ENCODE measurements around the gene PIK3R2. TPM values are rescaled to one million over a fixed set of nuclear protein-coding genes. Genes with fewer than 3 reads are reported as not detected.
A peak's percentile ranks its signal among the peaks of the same experiment; 100 is the strongest.

Gene PIK3R2
- total RNA-seq, 1 experiment from 2014 or later = 42.8 TPM

DNA sequence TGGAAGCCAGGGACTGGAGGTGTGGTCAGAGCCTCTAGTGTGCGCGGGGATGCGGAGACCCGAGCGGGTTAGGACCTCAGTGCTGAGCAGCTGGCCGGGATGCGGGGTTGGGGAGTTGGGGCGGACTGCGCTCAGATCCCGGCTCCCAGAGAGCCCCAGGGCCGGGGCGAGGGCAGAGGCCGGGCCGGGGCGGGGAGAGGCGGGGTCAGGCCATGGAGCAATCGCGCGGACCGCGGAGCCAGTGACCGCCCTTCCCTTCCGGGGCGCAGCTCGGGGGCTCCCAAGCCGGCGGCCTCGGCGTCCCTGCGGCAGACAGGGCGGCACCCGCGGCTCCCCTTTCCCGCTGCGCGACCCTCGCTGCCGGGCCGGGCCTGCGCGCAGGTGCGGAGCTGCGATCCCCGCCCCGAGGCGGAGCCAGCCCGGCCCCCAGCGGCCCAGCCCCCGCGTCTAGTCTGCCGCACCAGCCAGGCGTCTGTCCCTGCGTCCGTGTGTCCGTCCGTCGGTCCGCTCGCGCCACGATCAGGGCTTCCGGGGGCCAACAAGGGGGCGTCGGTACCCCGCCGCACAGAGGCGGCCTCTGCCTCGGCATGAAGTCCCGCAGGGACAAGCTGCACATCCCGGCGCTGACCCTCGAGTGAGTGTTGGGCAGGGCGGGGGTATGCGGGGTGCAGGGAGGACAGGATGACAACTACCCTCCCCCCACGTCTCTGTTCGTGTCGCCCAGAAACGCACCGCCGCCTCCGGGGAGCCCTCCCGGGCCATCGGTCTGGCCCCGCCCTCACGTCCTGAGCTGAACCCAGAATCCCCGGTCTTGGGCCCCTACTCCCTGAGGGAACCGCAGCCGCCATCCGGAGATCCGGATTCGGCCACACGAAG, 43.0 kb upstream of the PIK3R2 start:
- H4K8ac ChIP-seq (replicated peaks; ENCODE audit: insufficient read length, low read depth, low read length) = no peak overlapping the region
- peak overlapping the region; percentile 23 for H3K9ac ChIP-seq (ENCODE audit: extremely low read depth, insufficient read length, low read length)
- no peaks in the 10 kb centered on the region; the same call in 1 of the 2 replicates for H3K27me3 ChIP-seq (ENCODE audit: insufficient read depth, low read length)
- H3K9me3 Mint-ChIP-seq = no peaks in the 10 kb centered on the region
- no peaks in the 10 kb centered on the region for H3K9me3 ChIP-seq (ENCODE audit: control insufficient read depth, low read depth, low read length)
- peaks cover 12% of the 10 kb centered on the region for H3K23me2 ChIP-seq (ENCODE audit: insufficient read length, low read depth, low read length, poor library complexity, severe bottlenecking)
- no peak overlapping the region for H3K23ac ChIP-seq (ENCODE audit: insufficient read length, low read depth, low read length)
- H3K4me1 ChIP-seq (ENCODE audit: insufficient read depth, low read length) = no peaks in the 10 kb centered on the region
- no peak overlapping the region for H2BK20ac ChIP-seq (ENCODE audit: low read depth, low read length, poor library complexity, severe bottlenecking)
- H2BK15ac ChIP-seq (ENCODE audit: low read depth, low read length) = no peak overlapping the region
- H3T11ph ChIP-seq (ENCODE audit: low read length) = no peak overlapping the region
- H3K4me1 Mint-ChIP-seq = peaks cover 12 to 20% of the 10 kb centered on the region in 2 experiments
- no peak overlapping the region for H2AFZ ChIP-seq (ENCODE audit: low read length)
- H3K79me2 ChIP-seq (ENCODE audit: insufficient read depth, low read length) = no peaks in the 10 kb centered on the region
- H2BK12ac ChIP-seq (ENCODE audit: insufficient read length, low read depth, low read length) = no peak overlapping the region
- H3K36me3 Mint-ChIP-seq (ENCODE audit: insufficient read depth in 1 of 3, low read depth in 3 of 3) = no peaks in the 10 kb centered on the region; a peak in 1 of 7 replicates
- DNase-seq = peak; percentile 53
- H3K27me3 Mint-ChIP-seq (ENCODE audit: low read depth) = peaks cover 22% of the 10 kb centered on the region
- H2AK5ac ChIP-seq (ENCODE audit: insufficient read length, low read length) = no peak overlapping the region
- no peaks in the 10 kb centered on the region for H4K20me1 ChIP-seq (ENCODE audit: control insufficient read depth, insufficient read depth, insufficient read length)
- peak overlapping the region; percentile 51 for H3K4me2 ChIP-seq (ENCODE audit: insufficient read depth, insufficient read length, low read length)
- no peak overlapping the region for H3K14ac ChIP-seq (ENCODE audit: insufficient read depth, low read length)
- no peak overlapping the region for H4K5ac ChIP-seq (ENCODE audit: insufficient read length, low read depth, low read length)
- H2BK5ac ChIP-seq (ENCODE audit: insufficient read length, low read length) = no peak overlapping the region
- no peaks in the 10 kb centered on the region for H3K79me1 ChIP-seq (ENCODE audit: insufficient read depth, low read depth, low read length, poor library complexity, severe bottlenecking)
- no peak overlapping the region for H3K18ac ChIP-seq (ENCODE audit: insufficient read length, low read depth, low read length)
- no peak overlapping the region for H3K56ac ChIP-seq (ENCODE audit: insufficient read length, low read depth, low read length)
- H3K27ac Mint-ChIP-seq = no peak overlapping the region
- no peak overlapping the region for H4K91ac ChIP-seq (ENCODE audit: insufficient read length, low read depth, low read length)
- no peak overlapping the region for H2BK120ac ChIP-seq (ENCODE audit: low read depth, low read length, poor library complexity, severe bottlenecking)
- no peak overlapping the region for H3K27ac ChIP-seq (ENCODE audit: insufficient read length, low read depth, low read length)
- no CpG with 5 or more reads among the region's 92 CpGs for WGBS (ENCODE audit: extremely low coverage, insufficient read length, low lambda C conversion rate)
- H3K4me3 Mint-ChIP-seq = peak overlapping the region; percentile 72 to 85
- TF ChIP-seq, protein P1, sequence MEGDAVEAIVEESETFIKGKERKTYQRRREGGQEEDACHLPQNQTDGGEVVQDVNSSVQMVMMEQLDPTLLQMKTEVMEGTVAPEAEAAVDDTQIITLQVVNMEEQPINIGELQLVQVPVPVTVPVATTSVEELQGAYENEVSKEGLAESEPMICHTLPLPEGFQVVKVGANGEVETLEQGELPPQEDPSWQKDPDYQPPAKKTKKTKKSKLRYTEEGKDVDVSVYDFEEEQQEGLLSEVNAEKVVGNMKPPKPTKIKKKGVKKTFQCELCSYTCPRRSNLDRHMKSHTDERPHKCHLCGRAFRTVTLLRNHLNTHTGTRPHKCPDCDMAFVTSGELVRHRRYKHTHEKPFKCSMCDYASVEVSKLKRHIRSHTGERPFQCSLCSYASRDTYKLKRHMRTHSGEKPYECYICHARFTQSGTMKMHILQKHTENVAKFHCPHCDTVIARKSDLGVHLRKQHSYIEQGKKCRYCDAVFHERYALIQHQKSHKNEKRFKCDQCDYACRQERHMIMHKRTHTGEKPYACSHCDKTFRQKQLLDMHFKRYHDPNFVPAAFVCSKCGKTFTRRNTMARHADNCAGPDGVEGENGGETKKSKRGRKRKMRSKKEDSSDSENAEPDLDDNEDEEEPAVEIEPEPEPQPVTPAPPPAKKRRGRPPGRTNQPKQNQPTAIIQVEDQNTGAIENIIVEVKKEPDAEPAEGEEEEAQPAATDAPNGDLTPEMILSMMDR (conservative IDR thresholded peaks at IDR 0.05) = no peak
- H3K4ac ChIP-seq (ENCODE audit: low read depth, low read length) = no peak overlapping the region

Data from H9 (cell line).